Measurements from ENCODE around the gene E2F3. TPM values are rescaled to one million over a fixed set of nuclear protein-coding genes. Genes with fewer than 3 reads are reported as not detected.

The E2F3 gene
- total and polyA plus RNA-seq, 2 donors (not counting 3 experiments of a cell fraction or from before 2014, with no cell fraction given): 8.6 to 22.0 TPM

- peak; percentile 50 for DNase-seq (ENCODE audit: low read depth, low spot score)
- Histone ChIP-seq H3K27ac (ENCODE audit: insufficient read depth, low read depth, low read length) (no peak overlapping the region), H3K9me1 (replicated peaks; ENCODE audit: control insufficient read depth, extremely low read depth, insufficient read depth, low read length) (no peaks in the 10 kb centered on the region), H3K79me2 (ENCODE audit: control insufficient read depth, insufficient read depth, low read length) (peaks cover 99% of the 10 kb centered on the region), H3K4me1 (ENCODE audit: control insufficient read depth, extremely low read depth, insufficient read depth, low read length) (peaks cover 21% of the 10 kb centered on the region), H3K4me2 (ENCODE audit: insufficient read depth, low read length) (peak overlapping the region; percentile 57), H3K9ac (replicated peaks; ENCODE audit: extremely low read depth, insufficient read depth, low read length) (no peak overlapping the region), H3K9me3 (replicated peaks; ENCODE audit: control insufficient read depth, insufficient read depth, low read length) (no peaks in the 10 kb centered on the region), H2AFZ (ENCODE audit: low read depth, low read length) (no peak overlapping the region), H4K20me1 (replicated peaks; ENCODE audit: control insufficient read depth, extremely low read depth, insufficient read depth, low read length) (peaks cover 3% of the 10 kb centered on the region), H3K36me3 (ENCODE audit: control insufficient read depth in 2 of 2, extremely low read depth in 1 of 2, insufficient read depth in 2 of 2, low read length in 2 of 2) (peaks cover 2 to 4% of the 10 kb centered on the region in 2 experiments), H3K4me3 (replicated peaks in 1 of 3; ENCODE audit: insufficient read depth in 1 of 3, low read depth in 1 of 3, low read length in 3 of 3) (no peak overlapping the region), H3K27me3 (ENCODE audit: control insufficient read depth in 2 of 2, insufficient read depth in 2 of 2, low read length in 2 of 2) (no peaks in the 10 kb centered on the region)
- no peak for FAIRE-seq
- POLR2A ChIA-PET: no interaction called here
- CTCF ChIA-PET: interaction anchor here (1.0 to 1.3 kb wide), 2 partner anchors 9 to 32 kb away, joined by 4 read pairs; no protein-coding TSS in a partner anchor
- intact Hi-C loops (cut with micrococcal nuclease) (no loop called here), dilution Hi-C loops (cut with MboI; ENCODE audit: extremely low pct_ligation_motif_present, low sequenced_read_pairs) (no loop called here)
- BruUV-seq (replicated peaks): no TSS peak
- no peak for TF ChIP-seq MYC (IDR thresholded peaks at IDR 0.05; ENCODE audit: low read depth, low read length)
- TF ChIP-seq JUN (IDR thresholded peaks at IDR 0.05; ENCODE audit: borderline replicate concordance, insufficient read depth, insufficient read length, low read depth): no peak
- no peak for TF ChIP-seq POLR2AphosphoS5 (IDR thresholded peaks at IDR 0.05; ENCODE audit: insufficient read depth, low read depth, low read length)
These were observed 7.8 kb downstream of the E2F3 start for GRCh38 chr6:20409427-20409971.

DNA sequence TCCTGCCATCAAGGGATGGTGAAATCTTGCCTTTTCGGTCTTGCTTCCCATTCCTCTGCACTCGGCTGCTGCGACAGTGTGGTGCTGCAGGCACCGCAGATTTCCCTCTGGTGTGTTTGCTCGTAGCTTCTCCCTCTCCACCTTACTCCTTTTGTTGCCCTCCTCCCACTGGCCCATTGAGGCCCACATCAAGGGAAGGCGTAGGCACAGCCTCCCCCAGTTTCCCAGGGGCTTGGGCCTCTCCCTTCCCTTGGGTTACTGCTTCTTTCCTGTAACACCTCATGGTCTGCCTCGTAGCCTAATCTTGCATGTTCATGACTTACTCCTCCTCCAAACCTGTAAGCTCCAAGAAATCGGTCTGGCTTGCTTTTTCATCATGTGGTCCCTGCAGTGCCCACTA is 9.9 kb downstream of the E2F3 start:
- H3K9me1 ChIP-seq (replicated peaks; ENCODE audit: control insufficient read depth, extremely low read depth, insufficient read depth, low read length): no peaks in the 10 kb centered on the region
- H3K36me3 ChIP-seq (ENCODE audit: control insufficient read depth in 2 of 2, extremely low read depth in 1 of 2, insufficient read depth in 2 of 2, low read length in 2 of 2): peaks cover 0 to 1% of the 10 kb centered on the region in 2 experiments
- no peaks in the 10 kb centered on the region for H3K27me3 ChIP-seq (ENCODE audit: control insufficient read depth in 2 of 2, insufficient read depth in 2 of 2, low read length in 2 of 2)
- H3K9ac ChIP-seq (replicated peaks; ENCODE audit: extremely low read depth, insufficient read depth, low read length): no peak overlapping the region
- FAIRE-seq (no peak), DNase-seq (ENCODE audit: low read depth, low spot score) (no peak)
- H3K4me3 ChIP-seq (replicated peaks in 1 of 3; ENCODE audit: insufficient read depth in 1 of 3, low read depth in 1 of 3, low read length in 3 of 3): no peak overlapping the region
- ChIA-PET POLR2A (no interaction called here), CTCF (interaction anchor here (0.9 kb wide), 1 partner anchor 11 kb away, joined by 3 read pairs; no protein-coding TSS in a partner anchor)
- dilution Hi-C loops (cut with MboI; ENCODE audit: extremely low pct_ligation_motif_present, low sequenced_read_pairs) (no loop called here), intact Hi-C loops (cut with micrococcal nuclease) (no loop called here)
- no peak overlapping the region for H3K27ac ChIP-seq (ENCODE audit: insufficient read depth, low read depth, low read length)
- H4K20me1 ChIP-seq (replicated peaks; ENCODE audit: control insufficient read depth, extremely low read depth, insufficient read depth, low read length): peaks cover 3% of the 10 kb centered on the region
- H2AFZ ChIP-seq (ENCODE audit: low read depth, low read length): no peak overlapping the region
- no peaks in the 10 kb centered on the region for H3K9me3 ChIP-seq (replicated peaks; ENCODE audit: control insufficient read depth, insufficient read depth, low read length)
- peaks cover 21% of the 10 kb centered on the region for H3K4me1 ChIP-seq (ENCODE audit: control insufficient read depth, extremely low read depth, insufficient read depth, low read length)
- H3K79me2 ChIP-seq (ENCODE audit: control insufficient read depth, insufficient read depth, low read length): peaks cover 99% of the 10 kb centered on the region
- TF ChIP-seq JUN (IDR thresholded peaks at IDR 0.05; ENCODE audit: borderline replicate concordance, insufficient read depth, insufficient read length, low read depth): no peak
- TF ChIP-seq, protein P1, sequence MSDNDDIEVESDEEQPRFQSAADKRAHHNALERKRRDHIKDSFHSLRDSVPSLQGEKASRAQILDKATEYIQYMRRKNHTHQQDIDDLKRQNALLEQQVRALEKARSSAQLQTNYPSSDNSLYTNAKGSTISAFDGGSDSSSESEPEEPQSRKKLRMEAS (IDR thresholded peaks at IDR 0.05; ENCODE audit: insufficient read depth, insufficient read length): no peak
- TF ChIP-seq EZH2 (IDR thresholded peaks at IDR 0.05; ENCODE audit: borderline replicate concordance, low read depth, low read length, severe bottlenecking): no peak
- no peak for TF ChIP-seq FOS (IDR thresholded peaks at IDR 0.05; ENCODE audit: borderline replicate concordance, insufficient read depth, low read length)
- TF ChIP-seq, protein P2, sequence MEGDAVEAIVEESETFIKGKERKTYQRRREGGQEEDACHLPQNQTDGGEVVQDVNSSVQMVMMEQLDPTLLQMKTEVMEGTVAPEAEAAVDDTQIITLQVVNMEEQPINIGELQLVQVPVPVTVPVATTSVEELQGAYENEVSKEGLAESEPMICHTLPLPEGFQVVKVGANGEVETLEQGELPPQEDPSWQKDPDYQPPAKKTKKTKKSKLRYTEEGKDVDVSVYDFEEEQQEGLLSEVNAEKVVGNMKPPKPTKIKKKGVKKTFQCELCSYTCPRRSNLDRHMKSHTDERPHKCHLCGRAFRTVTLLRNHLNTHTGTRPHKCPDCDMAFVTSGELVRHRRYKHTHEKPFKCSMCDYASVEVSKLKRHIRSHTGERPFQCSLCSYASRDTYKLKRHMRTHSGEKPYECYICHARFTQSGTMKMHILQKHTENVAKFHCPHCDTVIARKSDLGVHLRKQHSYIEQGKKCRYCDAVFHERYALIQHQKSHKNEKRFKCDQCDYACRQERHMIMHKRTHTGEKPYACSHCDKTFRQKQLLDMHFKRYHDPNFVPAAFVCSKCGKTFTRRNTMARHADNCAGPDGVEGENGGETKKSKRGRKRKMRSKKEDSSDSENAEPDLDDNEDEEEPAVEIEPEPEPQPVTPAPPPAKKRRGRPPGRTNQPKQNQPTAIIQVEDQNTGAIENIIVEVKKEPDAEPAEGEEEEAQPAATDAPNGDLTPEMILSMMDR (IDR thresholded peaks at IDR 0.05; ENCODE audit: extremely low read depth in 1 of 2, insufficient read depth in 1 of 2, low read depth in 1 of 2, low read length in 2 of 2): no peak
- TF ChIP-seq POLR2A (IDR thresholded peaks at IDR 0.05; ENCODE audit: low read depth, low read length): no peak
- no peak for TF ChIP-seq GATA2 (IDR thresholded peaks at IDR 0.05; ENCODE audit: insufficient read depth, insufficient read length, low read depth, low read length)
- no peak for TF ChIP-seq MYC (IDR thresholded peaks at IDR 0.05; ENCODE audit: low read depth, low read length)
- no peak for TF ChIP-seq POLR2AphosphoS5 (IDR thresholded peaks at IDR 0.05; ENCODE audit: insufficient read depth, low read depth, low read length)
- no TSS peak for BruUV-seq (replicated peaks)
- H3K4me2 ChIP-seq (ENCODE audit: insufficient read depth, low read length): no peak overlapping the region
